ENCODE results near the gene TMEM240.

DNA sequence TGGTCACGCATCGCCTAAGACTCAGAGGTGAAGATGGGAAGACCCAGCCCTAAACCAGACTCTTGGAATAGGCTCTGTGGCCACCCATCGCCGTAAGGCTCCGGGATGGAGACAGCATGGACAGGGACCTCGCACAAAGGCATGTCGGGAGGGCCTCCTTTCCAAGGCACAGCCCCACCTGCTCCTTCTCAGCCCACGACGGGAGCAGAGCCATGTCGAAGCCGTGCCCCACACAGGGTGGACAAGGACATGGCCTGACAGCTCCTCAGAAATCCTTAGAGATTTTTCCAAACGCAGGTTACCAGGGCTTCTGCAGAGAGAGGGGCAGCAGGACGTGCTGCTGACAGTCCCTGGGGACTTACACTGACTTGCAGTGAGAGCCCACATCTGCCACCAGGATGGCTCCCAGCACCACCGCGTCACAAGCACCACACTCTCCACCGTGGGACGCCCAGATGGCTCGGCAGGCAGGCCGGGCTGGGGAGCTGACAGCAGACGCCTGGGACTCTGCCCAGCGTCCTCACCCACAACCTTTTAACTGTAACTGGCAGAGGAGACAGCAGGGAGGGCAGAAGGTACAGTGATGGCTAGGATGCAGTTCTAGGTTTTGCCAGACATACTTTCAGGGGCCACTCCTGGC lies 22.3 kb upstream of the TMEM240 start:
- TF ChIP-seq, protein P1, sequence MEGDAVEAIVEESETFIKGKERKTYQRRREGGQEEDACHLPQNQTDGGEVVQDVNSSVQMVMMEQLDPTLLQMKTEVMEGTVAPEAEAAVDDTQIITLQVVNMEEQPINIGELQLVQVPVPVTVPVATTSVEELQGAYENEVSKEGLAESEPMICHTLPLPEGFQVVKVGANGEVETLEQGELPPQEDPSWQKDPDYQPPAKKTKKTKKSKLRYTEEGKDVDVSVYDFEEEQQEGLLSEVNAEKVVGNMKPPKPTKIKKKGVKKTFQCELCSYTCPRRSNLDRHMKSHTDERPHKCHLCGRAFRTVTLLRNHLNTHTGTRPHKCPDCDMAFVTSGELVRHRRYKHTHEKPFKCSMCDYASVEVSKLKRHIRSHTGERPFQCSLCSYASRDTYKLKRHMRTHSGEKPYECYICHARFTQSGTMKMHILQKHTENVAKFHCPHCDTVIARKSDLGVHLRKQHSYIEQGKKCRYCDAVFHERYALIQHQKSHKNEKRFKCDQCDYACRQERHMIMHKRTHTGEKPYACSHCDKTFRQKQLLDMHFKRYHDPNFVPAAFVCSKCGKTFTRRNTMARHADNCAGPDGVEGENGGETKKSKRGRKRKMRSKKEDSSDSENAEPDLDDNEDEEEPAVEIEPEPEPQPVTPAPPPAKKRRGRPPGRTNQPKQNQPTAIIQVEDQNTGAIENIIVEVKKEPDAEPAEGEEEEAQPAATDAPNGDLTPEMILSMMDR (IDR thresholded peaks at IDR 0.05): no peak
- TF ChIP-seq POLR2A (IDR thresholded peaks at IDR 0.05): no peak

Data from Peyer's patch (tissue), 4 donors.